Measurements from ENCODE around the gene ATIC.

ATIC gene

GRCh38 chr2:215392164-215392563, 80.3 kb downstream of the ATIC start:
- TF ChIP-seq CTCF (IDR thresholded peaks at IDR 0.05): no peak
- Histone ChIP-seq H3K4me2 (ENCODE audit: low read length) (no peak overlapping the region), H3K27ac (no peak overlapping the region), H2AFZ (no peak overlapping the region), H3K27me3 (ENCODE audit: control insufficient read depth, insufficient read depth, low read length) (no peaks in the 10 kb centered on the region), H3K4me1 (no peaks in the 10 kb centered on the region), H3K9me3 (ENCODE audit: control insufficient read depth, low read length) (no peaks in the 10 kb centered on the region), H3K4me3 (ENCODE audit: low read depth, low read length) (no peak overlapping the region), H3K9ac (no peak overlapping the region), H3K79me2 (no peaks in the 10 kb centered on the region), H3K36me3 (ENCODE audit: control insufficient read depth, insufficient read depth, low read length) (no peaks in the 10 kb centered on the region)

GRCh38 chr2:215392687-215393270, 80.9 kb downstream of the ATIC start:
- Histone ChIP-seq H3K27me3 (ENCODE audit: control insufficient read depth, insufficient read depth, low read length) (no peaks in the 10 kb centered on the region), H3K4me1 (no peaks in the 10 kb centered on the region), H3K36me3 (ENCODE audit: control insufficient read depth, insufficient read depth, low read length) (no peaks in the 10 kb centered on the region), H3K27ac (no peak overlapping the region), H3K4me3 (ENCODE audit: low read depth, low read length) (no peak overlapping the region), H2AFZ (no peak overlapping the region), H3K79me2 (no peaks in the 10 kb centered on the region), H3K4me2 (ENCODE audit: low read length) (no peak overlapping the region), H3K9ac (no peak overlapping the region), H3K9me3 (ENCODE audit: control insufficient read depth, low read length) (no peaks in the 10 kb centered on the region)
- TF ChIP-seq CTCF (IDR thresholded peaks at IDR 0.05): no peak

- H3K9ac ChIP-seq: no peak overlapping the region
Measured at GRCh38 chr2:215394102-215394805, 82.4 kb downstream of the ATIC start.

GRCh38 chr2:215395687-215396460, 84.0 kb downstream of the ATIC start:
- Histone ChIP-seq H3K4me1 (no peaks in the 10 kb centered on the region), H3K36me3 (ENCODE audit: control insufficient read depth, insufficient read depth, low read length) (no peaks in the 10 kb centered on the region)

More at GRCh38 chr2:215394102-215394805, 82.4 kb downstream of the ATIC start:
- no peak overlapping the region for H3K4me2 ChIP-seq (ENCODE audit: low read length)
- no peak for TF ChIP-seq CTCF (IDR thresholded peaks at IDR 0.05)
- H3K4me1 ChIP-seq: no peaks in the 10 kb centered on the region
- no peaks in the 10 kb centered on the region for H3K27me3 ChIP-seq (ENCODE audit: control insufficient read depth, insufficient read depth, low read length)
- H3K36me3 ChIP-seq (ENCODE audit: control insufficient read depth, insufficient read depth, low read length): no peaks in the 10 kb centered on the region
- H3K79me2 ChIP-seq: no peaks in the 10 kb centered on the region
- no peak overlapping the region for H2AFZ ChIP-seq
- no peaks in the 10 kb centered on the region for H3K9me3 ChIP-seq (ENCODE audit: control insufficient read depth, low read length)
- no peak overlapping the region for H3K27ac ChIP-seq
- H3K4me3 ChIP-seq (ENCODE audit: low read depth, low read length): no peak overlapping the region

More at GRCh38 chr2:215395687-215396460, 84.0 kb downstream of the ATIC start:
- no peak for TF ChIP-seq CTCF (IDR thresholded peaks at IDR 0.05)
- no peaks in the 10 kb centered on the region for H3K9me3 ChIP-seq (ENCODE audit: control insufficient read depth, low read length)
- H3K9ac ChIP-seq: no peak overlapping the region
- no peaks in the 10 kb centered on the region for H3K27me3 ChIP-seq (ENCODE audit: control insufficient read depth, insufficient read depth, low read length)
- H3K79me2 ChIP-seq: no peaks in the 10 kb centered on the region
- H3K27ac ChIP-seq: no peak overlapping the region
- no peak overlapping the region for H3K4me2 ChIP-seq (ENCODE audit: low read length)
- no peak overlapping the region for H3K4me3 ChIP-seq (ENCODE audit: low read depth, low read length)
- no peak overlapping the region for H2AFZ ChIP-seq
